Activated CD4-positive, alpha-beta T cell treated with anti-CD3 and anti-CD28 coated beads, Interleukin-2, amount 10 ng/mL, durations not matched to agents 7 days and 5 days (primary cell): ENCODE results near the gene FOXO1. TPM values are rescaled to one million over a fixed set of nuclear protein-coding genes. Genes with fewer than 3 reads are reported as not detected.

Experiments used
- CTCF ChIA-PET: fragments of 350-600 bp; sonication (Branson Sonifier 250); formaldehyde crosslinking; loops from one replicate; lab custom pipeline; 2021; ENCODE audit warnings: antibody characterized with exemption; lab: Charles Lee
- POLR2A ChIA-PET: fragments of 350-600 bp; sonication (Branson Sonifier 250); formaldehyde crosslinking; loops from one replicate; lab custom pipeline; 2021; ENCODE audit warnings: antibody characterized with exemption; lab: Charles Lee
- DNase-seq: peaks from one replicate; pipeline ENCODE4 v3.0.0-alpha.2; 2020
- H3K27ac Mint-ChIP-seq: one replicate; pipeline ENCODE4 v1.8.0; 2021; ENCODE audit warnings: mild to moderate bottlenecking, moderate library complexity, mixed read lengths
- H3K27me3 Mint-ChIP-seq: one replicate; pipeline ENCODE4 v1.8.0; 2021; ENCODE audit warnings: mixed read lengths
- H3K36me3 Mint-ChIP-seq: one replicate; pipeline ENCODE4 v1.8.0; 2021; ENCODE audit warnings: low read depth, mixed read lengths
- H3K4me1 Mint-ChIP-seq: one replicate; pipeline ENCODE4 v1.8.0; 2021; ENCODE audit warnings: mixed read lengths
- H3K4me3 Mint-ChIP-seq: one replicate; pipeline ENCODE4 v1.8.0; 2021; ENCODE audit warnings: mild to moderate bottlenecking, moderate library complexity, mixed read lengths
- H3K9me3 Mint-ChIP-seq: one replicate; pipeline ENCODE4 v1.8.0; 2021; ENCODE audit warnings: mixed read lengths
- total RNA-seq, 2 experiments: library from RNA; stranded (reverse); gene quantifications; one replicate each; pipeline ENCODE4 v1.2.3, GENCODE V29; 2021

The FOXO1 gene
- total RNA-seq, 2 experiments from 2014 or later: 40.3 to 46.5 TPM

DNA sequence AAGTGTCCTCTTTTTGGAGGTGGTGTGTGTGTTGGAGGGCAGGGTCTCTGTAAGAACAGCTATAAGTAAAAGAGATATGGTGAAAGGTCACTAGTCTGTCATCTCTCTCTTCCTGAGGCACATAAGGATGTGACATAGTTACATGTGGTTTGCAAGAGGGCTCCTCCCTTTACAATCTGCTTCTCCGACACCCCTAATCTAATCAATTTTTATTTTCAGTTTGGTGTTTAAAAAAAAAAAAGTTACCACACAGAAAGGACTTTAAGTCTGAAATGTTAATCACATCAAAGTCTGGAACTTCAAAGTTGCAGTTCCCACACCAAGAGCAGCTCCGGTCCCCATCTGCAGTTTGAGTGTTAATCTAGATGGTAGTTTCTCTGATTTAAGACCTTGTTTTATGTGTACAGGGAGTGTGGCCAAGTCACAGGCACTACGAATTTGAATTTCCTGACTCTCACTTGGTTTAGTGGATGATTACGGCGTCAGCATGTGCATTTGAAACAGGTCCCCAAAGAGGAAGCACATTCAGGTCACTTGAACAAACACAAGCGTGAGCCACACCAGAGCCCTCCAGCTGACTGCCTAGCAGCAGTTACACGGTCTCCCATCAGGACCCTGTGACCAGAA is 53.1 kb downstream of the FOXO1 start:
- DNase-seq: peak; percentile 70
- Mint-ChIP-seq H3K9me3 (peaks cover 3% of the 10 kb centered on the region), H3K27me3 (no peaks in the 10 kb centered on the region), H3K4me1 (peaks cover 88% of the 10 kb centered on the region), H3K36me3 (peaks cover 37% of the 10 kb centered on the region), H3K27ac (peak overlapping the region; percentile 97), H3K4me3 (peak overlapping the region; percentile 75)
- ChIA-PET CTCF (interaction anchor here (0.6 to 1.4 kb wide), 6 partner anchors 19 to 1030 kb away, joined by 3 to 6 read pairs (median 3); no protein-coding TSS in a partner anchor), POLR2A (interaction anchor here (0.7 to 1.6 kb wide), 3 partner anchors 40 to 51 kb away, joined by 3 to 7 read pairs (median 6); no protein-coding TSS in a partner anchor)

- CTCF ChIA-PET: interaction anchor here (1.4 kb wide), 1 partner anchor 543 kb away, joined by 3 read pairs; no protein-coding TSS in a partner anchor
- POLR2A ChIA-PET: interaction anchor here (0.6 kb wide), 1 partner anchor 25 kb away, joined by 4 read pairs; no protein-coding TSS in a partner anchor
- peaks cover 44% of the 10 kb centered on the region for H3K36me3 Mint-ChIP-seq
Measured at GRCh38 chr13:40612041-40612440, 54.4 kb downstream of the FOXO1 start.

GRCh38 chr13:40611635-40612034 is 54.8 kb downstream of the FOXO1 start:
- H3K27me3 Mint-ChIP-seq: no peaks in the 10 kb centered on the region
- no peak for DNase-seq
- H3K9me3 Mint-ChIP-seq: peaks cover 8% of the 10 kb centered on the region
- H3K36me3 Mint-ChIP-seq: peaks cover 44% of the 10 kb centered on the region
- no peak overlapping the region for H3K4me3 Mint-ChIP-seq
- peak overlapping the region; percentile 62 for H3K27ac Mint-ChIP-seq
- ChIA-PET POLR2A (interaction anchor here (0.6 kb wide), 2 partner anchors 25 to 61 kb away, joined by 3 to 4 read pairs; no protein-coding TSS in a partner anchor), CTCF (interaction anchor here (1.4 kb wide), 1 partner anchor 542 kb away, joined by 3 read pairs; no protein-coding TSS in a partner anchor)
- peaks cover 85% of the 10 kb centered on the region for H3K4me1 Mint-ChIP-seq

More at GRCh38 chr13:40612041-40612440, 54.4 kb downstream of the FOXO1 start:
- no peak for DNase-seq
- Mint-ChIP-seq H3K27me3 (no peaks in the 10 kb centered on the region), H3K4me1 (peaks cover 85% of the 10 kb centered on the region), H3K4me3 (peak overlapping the region; percentile 53), H3K9me3 (peaks cover 8% of the 10 kb centered on the region), H3K27ac (peak overlapping the region; percentile 97)

- Mint-ChIP-seq H3K27me3 (no peaks in the 10 kb centered on the region), H3K36me3 (peaks cover 44% of the 10 kb centered on the region), H3K9me3 (peaks cover 8% of the 10 kb centered on the region), H3K4me3 (no peak overlapping the region), H3K27ac (peak overlapping the region; percentile 33), H3K4me1 (peaks cover 82% of the 10 kb centered on the region)
- DNase-seq: no peak
- CTCF ChIA-PET: no interaction called here
- POLR2A ChIA-PET: interaction anchor here (0.6 kb wide), 1 partner anchor 62 kb away, joined by 3 read pairs; no protein-coding TSS in a partner anchor
Measured at GRCh38 chr13:40611004-40611403, 55.4 kb downstream of the FOXO1 start.

GRCh38 chr13:40609972-40610726 is 56.3 kb downstream of the FOXO1 start:
- H3K27me3 Mint-ChIP-seq: no peaks in the 10 kb centered on the region
- H3K4me1 Mint-ChIP-seq: peaks cover 81% of the 10 kb centered on the region
- no peak overlapping the region for H3K4me3 Mint-ChIP-seq
- H3K27ac Mint-ChIP-seq: peak overlapping the region; percentile 12
- peaks cover 8% of the 10 kb centered on the region for H3K9me3 Mint-ChIP-seq
- H3K36me3 Mint-ChIP-seq: peaks cover 38% of the 10 kb centered on the region
- no peak for DNase-seq
- CTCF ChIA-PET: no interaction called here
- POLR2A ChIA-PET: no interaction called here

GRCh38 chr13:40608308-40608707 is 58.1 kb downstream of the FOXO1 start:
- peaks cover 8% of the 10 kb centered on the region for H3K9me3 Mint-ChIP-seq
- no peak overlapping the region for H3K4me3 Mint-ChIP-seq
- peaks cover 31% of the 10 kb centered on the region for H3K36me3 Mint-ChIP-seq
- H3K27me3 Mint-ChIP-seq: no peaks in the 10 kb centered on the region
- DNase-seq: no peak
- H3K4me1 Mint-ChIP-seq: peaks cover 77% of the 10 kb centered on the region
- POLR2A ChIA-PET: no interaction called here
- CTCF ChIA-PET: interaction anchor here (1.2 to 1.3 kb wide), 2 partner anchors 9 to 13 kb away, joined by 3 to 4 read pairs; no protein-coding TSS in a partner anchor
- H3K27ac Mint-ChIP-seq: no peak overlapping the region

GRCh38 chr13:40605573-40605972 is 60.9 kb downstream of the FOXO1 start:
- POLR2A ChIA-PET: no interaction called here

DNA sequence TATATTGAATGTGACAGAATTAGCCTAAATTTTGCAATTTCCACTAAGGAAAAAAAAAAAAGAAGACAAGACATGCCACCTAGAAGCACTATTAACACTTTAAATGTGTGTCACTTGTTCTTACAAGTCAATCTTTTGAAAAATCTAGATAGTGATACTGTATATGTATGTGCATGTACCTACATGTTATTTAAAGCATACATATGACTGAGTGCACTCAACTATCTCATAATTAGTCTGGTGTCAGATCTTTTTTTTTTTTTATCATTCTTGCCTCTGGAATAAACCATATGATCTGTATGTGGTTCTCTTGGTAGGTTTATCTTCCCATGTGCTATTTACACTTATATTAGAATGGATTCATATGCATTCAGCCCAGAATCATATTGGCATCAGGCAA is 62.3 kb downstream of the FOXO1 start:
- Mint-ChIP-seq H3K27ac (no peak overlapping the region), H3K27me3 (no peaks in the 10 kb centered on the region)
- CTCF ChIA-PET: interaction anchor here (0.7 kb wide), 1 partner anchor 12 kb away, joined by 3 read pairs; no protein-coding TSS in a partner anchor

More at GRCh38 chr13:40605573-40605972, 60.9 kb downstream of the FOXO1 start:
- peaks cover 67% of the 10 kb centered on the region for H3K4me1 Mint-ChIP-seq
- peaks cover 8% of the 10 kb centered on the region for H3K9me3 Mint-ChIP-seq
- H3K27me3 Mint-ChIP-seq: no peaks in the 10 kb centered on the region
- H3K27ac Mint-ChIP-seq: no peak overlapping the region
- peaks cover 26% of the 10 kb centered on the region for H3K36me3 Mint-ChIP-seq
- CTCF ChIA-PET: interaction anchor here (0.6 to 1.2 kb wide), 2 partner anchors 13 to 362 kb away, joined by 3 read pairs; no protein-coding TSS in a partner anchor
- no peak overlapping the region for H3K4me3 Mint-ChIP-seq
- DNase-seq: no peak

GRCh38 chr13:40600149-40600751 is 66.2 kb downstream of the FOXO1 start:
- DNase-seq: no peak
- H3K36me3 Mint-ChIP-seq: peaks cover 19% of the 10 kb centered on the region
- no peaks in the 10 kb centered on the region for H3K27me3 Mint-ChIP-seq
- H3K9me3 Mint-ChIP-seq: no peaks in the 10 kb centered on the region
- peaks cover 83% of the 10 kb centered on the region for H3K4me1 Mint-ChIP-seq
- POLR2A ChIA-PET: no interaction called here
- no peak overlapping the region for H3K4me3 Mint-ChIP-seq
- peak overlapping the region; percentile 55 for H3K27ac Mint-ChIP-seq
- CTCF ChIA-PET: interaction anchor here (1.4 kb wide), 1 partner anchor 9 kb away, joined by 5 read pairs; no protein-coding TSS in a partner anchor

More for the DNA sequence above, 62.3 kb downstream of the FOXO1 start:
- POLR2A ChIA-PET: no interaction called here
- peaks cover 73% of the 10 kb centered on the region for H3K4me1 Mint-ChIP-seq
- no peak for DNase-seq
- H3K4me3 Mint-ChIP-seq: no peak overlapping the region
- H3K36me3 Mint-ChIP-seq: peaks cover 32% of the 10 kb centered on the region
- peaks cover 8% of the 10 kb centered on the region for H3K9me3 Mint-ChIP-seq

DNA sequence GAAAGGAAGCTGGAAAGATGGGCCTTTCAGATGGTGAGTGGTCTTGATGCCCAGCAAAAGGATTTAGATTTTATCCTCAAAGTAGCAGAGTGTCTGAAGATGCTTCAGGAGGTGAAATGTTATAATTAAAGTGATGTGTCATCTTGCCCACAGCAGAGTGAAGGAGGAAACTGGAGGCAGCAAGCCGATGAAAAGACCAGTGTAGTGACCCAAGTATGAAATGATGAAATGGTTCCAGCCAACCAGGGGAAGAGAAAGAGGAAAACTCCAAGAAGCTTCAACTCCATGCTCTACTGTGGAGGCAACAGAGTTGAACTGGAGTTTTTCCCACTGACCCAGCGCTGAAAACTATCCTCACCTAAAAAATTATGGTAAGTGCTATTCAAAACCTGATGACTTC is 66.7 kb downstream of the FOXO1 start:
- Mint-ChIP-seq H3K27me3 (no peaks in the 10 kb centered on the region), H3K4me3 (no peak overlapping the region), H3K36me3 (peaks cover 19% of the 10 kb centered on the region), H3K4me1 (peaks cover 82% of the 10 kb centered on the region), H3K27ac (peak overlapping the region; percentile 55), H3K9me3 (no peaks in the 10 kb centered on the region)
- POLR2A ChIA-PET: no interaction called here
- DNase-seq: no peak
- CTCF ChIA-PET: interaction anchor here (1.4 kb wide), 1 partner anchor 9 kb away, joined by 5 read pairs; no protein-coding TSS in a partner anchor

DNA sequence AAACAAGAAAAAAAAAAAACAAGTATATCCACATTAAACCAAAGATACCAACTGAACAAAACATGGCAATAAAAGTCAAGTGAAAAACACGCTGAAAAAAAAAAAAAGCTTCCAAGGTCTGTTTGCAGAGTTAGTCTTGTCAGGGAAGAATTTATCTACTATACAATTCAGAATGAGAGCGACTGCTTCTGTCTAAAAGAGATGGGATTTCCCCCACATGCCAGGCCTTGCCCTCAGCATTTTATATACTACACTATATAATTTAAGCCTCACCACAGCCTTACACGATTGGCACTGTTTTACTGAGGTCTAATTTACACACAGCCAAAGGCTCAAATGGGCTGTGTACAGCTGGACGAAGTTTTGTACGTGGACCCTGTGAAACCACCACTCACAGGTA is 67.3 kb downstream of the FOXO1 start:
- peaks cover 20% of the 10 kb centered on the region for H3K36me3 Mint-ChIP-seq
- peaks cover 80% of the 10 kb centered on the region for H3K4me1 Mint-ChIP-seq
- H3K27ac Mint-ChIP-seq: peak overlapping the region; percentile 72
- no peaks in the 10 kb centered on the region for H3K27me3 Mint-ChIP-seq
- H3K9me3 Mint-ChIP-seq: no peaks in the 10 kb centered on the region
- no peak for DNase-seq
- no peak overlapping the region for H3K4me3 Mint-ChIP-seq
- POLR2A ChIA-PET: interaction anchor here (0.6 kb wide), 1 partner anchor 66 kb away, joined by 3 read pairs; no protein-coding TSS in a partner anchor
- CTCF ChIA-PET: interaction anchor here (0.9 to 1.3 kb wide), 2 partner anchors 9 to 115 kb away, joined by 4 read pairs; no protein-coding TSS in a partner anchor

DNA sequence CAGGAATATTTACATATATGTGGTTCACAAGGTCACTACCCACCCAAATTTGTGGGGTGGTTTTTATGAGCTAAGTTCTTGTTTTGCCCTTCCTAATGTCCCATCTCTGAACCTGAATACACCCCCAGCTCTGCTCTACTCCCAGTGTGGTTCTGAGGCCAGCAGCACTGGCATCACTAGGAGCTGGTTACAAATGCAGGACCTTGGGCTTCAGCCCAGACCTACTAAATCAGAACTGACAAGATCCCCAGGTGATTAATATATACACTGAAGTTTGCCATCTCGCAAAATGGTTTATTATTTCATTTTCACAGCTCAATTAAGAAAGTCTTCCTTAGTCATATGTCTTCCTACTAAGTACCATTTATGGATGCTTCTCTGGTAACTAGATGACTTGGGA is 67.9 kb downstream of the FOXO1 start:
- DNase-seq: no peak
- ChIA-PET POLR2A (no interaction called here), CTCF (interaction anchor here (0.9 to 1.3 kb wide), 2 partner anchors 10 to 114 kb away, joined by 4 read pairs; no protein-coding TSS in a partner anchor)
- H3K27me3 Mint-ChIP-seq: no peaks in the 10 kb centered on the region
- no peaks in the 10 kb centered on the region for H3K9me3 Mint-ChIP-seq
- no peak overlapping the region for H3K4me3 Mint-ChIP-seq
- H3K4me1 Mint-ChIP-seq: peaks cover 80% of the 10 kb centered on the region
- peak overlapping the region; percentile 72 for H3K27ac Mint-ChIP-seq
- H3K36me3 Mint-ChIP-seq: peaks cover 21% of the 10 kb centered on the region
